ENCODE data around the gene FAIM2. TPM values are rescaled to one million over a fixed set of nuclear protein-coding genes. Genes with fewer than 3 reads are reported as not detected.

The FAIM2 gene
- total RNA-seq, 1 donor from 2014 or later, result 0.47 TPM

DNA sequence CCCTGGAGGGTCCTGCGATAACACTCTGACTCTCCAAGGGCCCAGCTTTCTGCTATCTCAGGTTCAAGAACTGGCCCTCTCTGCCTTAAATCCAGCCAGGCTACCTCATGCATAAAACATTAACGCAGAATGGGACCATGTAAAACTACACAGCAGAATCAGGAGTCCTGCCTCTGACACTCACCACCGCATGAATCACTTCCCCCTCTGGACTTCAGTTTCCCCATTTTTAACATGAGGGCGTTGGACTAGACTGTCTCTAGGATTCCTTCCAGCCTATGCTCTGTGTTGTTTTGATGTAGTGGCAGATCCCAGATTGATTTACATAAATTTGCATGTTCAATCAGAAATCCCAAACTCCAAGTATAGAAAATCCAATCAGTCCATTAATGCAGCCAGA is 78.8 kb downstream of the FAIM2 start:
- peak overlapping the region; percentile 39 for H3K4me3 Mint-ChIP-seq (ENCODE audit: unreplicated experiment)
- peak overlapping the region; percentile 80 for H3K27ac Mint-ChIP-seq (ENCODE audit: unreplicated experiment)
- H3K4me1 Mint-ChIP-seq (ENCODE audit: low read depth), result peaks cover 57% of the 10 kb centered on the region
- DNase-seq (ENCODE audit: low spot score), result no peak
- peaks cover 2% of the 10 kb centered on the region for H3K36me3 Mint-ChIP-seq (ENCODE audit: low read depth)
- no peaks in the 10 kb centered on the region for H3K27me3 Mint-ChIP-seq (ENCODE audit: low read depth)
- H3K9me3 Mint-ChIP-seq (ENCODE audit: low read depth), result no peaks in the 10 kb centered on the region
- TF ChIP-seq, protein P1, sequence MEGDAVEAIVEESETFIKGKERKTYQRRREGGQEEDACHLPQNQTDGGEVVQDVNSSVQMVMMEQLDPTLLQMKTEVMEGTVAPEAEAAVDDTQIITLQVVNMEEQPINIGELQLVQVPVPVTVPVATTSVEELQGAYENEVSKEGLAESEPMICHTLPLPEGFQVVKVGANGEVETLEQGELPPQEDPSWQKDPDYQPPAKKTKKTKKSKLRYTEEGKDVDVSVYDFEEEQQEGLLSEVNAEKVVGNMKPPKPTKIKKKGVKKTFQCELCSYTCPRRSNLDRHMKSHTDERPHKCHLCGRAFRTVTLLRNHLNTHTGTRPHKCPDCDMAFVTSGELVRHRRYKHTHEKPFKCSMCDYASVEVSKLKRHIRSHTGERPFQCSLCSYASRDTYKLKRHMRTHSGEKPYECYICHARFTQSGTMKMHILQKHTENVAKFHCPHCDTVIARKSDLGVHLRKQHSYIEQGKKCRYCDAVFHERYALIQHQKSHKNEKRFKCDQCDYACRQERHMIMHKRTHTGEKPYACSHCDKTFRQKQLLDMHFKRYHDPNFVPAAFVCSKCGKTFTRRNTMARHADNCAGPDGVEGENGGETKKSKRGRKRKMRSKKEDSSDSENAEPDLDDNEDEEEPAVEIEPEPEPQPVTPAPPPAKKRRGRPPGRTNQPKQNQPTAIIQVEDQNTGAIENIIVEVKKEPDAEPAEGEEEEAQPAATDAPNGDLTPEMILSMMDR (IDR thresholded peaks at IDR 0.05), result no peak

DNA sequence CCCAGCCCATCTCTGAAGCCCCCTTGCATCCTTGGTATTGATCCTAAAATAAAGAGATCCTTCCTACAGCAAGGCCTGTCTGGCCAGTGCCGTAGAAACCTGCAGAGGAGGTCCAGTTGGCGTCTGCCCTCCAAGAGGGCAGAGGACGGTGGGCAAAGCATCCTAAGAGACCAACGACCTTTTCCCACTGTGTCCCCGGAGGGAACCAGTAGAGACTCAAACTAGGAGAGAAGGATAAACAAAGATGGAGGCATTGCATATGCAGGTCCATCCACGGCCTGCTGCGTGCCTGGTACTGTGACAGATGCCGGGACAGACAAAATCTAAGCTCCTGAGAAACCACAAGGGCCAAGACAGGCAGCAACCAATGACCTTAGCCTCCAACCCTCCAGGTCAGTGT is 79.3 kb downstream of the FAIM2 start:
- Mint-ChIP-seq H3K4me3 (ENCODE audit: unreplicated experiment) (no peak overlapping the region), H3K4me1 (ENCODE audit: low read depth) (peaks cover 60% of the 10 kb centered on the region), H3K27me3 (ENCODE audit: low read depth) (no peaks in the 10 kb centered on the region), H3K27ac (ENCODE audit: unreplicated experiment) (peak overlapping the region; percentile 32), H3K36me3 (ENCODE audit: low read depth) (peaks cover 2% of the 10 kb centered on the region), H3K9me3 (ENCODE audit: low read depth) (no peaks in the 10 kb centered on the region)
- TF ChIP-seq, protein P1 (IDR thresholded peaks at IDR 0.05), result no peak
- no peak for DNase-seq (ENCODE audit: low spot score)

DNA sequence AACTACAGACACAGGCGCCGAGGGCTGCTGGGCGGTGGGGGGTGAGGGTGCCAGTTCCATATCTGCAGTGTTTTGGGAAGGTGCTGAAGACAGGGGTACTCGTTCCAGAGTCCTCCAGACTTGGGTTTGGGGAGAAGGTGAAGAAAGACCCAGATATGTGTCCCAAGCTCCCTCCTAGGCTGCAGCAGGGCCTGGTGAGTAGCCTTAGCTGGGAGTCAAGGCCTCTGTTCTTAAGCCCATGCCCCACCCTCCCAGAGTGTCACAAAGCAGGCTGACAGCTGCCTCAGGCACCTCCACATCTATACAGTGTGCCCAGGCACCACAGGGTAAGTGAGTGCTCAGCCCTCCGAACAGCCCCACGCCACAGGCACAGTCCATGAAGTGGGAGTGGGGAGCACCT is 79.7 kb downstream of the FAIM2 start:
- peaks cover 58% of the 10 kb centered on the region for H3K4me1 Mint-ChIP-seq (ENCODE audit: low read depth)

DNA sequence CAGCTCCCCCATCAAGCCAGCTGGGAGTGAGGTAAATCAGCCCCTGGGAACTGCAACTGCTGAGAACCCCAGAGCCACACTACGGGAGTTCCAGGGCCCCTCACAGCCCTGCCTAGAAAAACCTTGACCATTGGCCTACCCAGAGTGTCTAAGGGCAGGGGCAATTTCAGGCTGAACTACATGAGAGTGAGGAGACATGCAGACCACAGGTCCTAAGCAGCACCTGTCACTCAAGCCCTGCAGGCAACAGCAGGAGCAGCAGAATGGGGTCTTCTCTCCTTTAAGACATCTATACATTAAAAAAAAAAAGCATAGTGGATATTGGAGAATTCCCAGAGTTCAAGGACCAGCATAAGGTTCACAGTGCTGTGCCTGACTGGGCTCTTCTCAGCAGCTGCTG is 80.3 kb downstream of the FAIM2 start:
- H3K36me3 Mint-ChIP-seq (ENCODE audit: low read depth), result peaks cover 2% of the 10 kb centered on the region
- TF ChIP-seq, protein P1 (IDR thresholded peaks at IDR 0.05), result no peak
- no peak for DNase-seq (ENCODE audit: low spot score)
- H3K4me3 Mint-ChIP-seq (ENCODE audit: unreplicated experiment), result no peak overlapping the region
- no peaks in the 10 kb centered on the region for H3K9me3 Mint-ChIP-seq (ENCODE audit: low read depth)
- peaks cover 52% of the 10 kb centered on the region for H3K4me1 Mint-ChIP-seq (ENCODE audit: low read depth)
- H3K27ac Mint-ChIP-seq (ENCODE audit: unreplicated experiment), result no peak overlapping the region
- H3K27me3 Mint-ChIP-seq (ENCODE audit: low read depth), result no peaks in the 10 kb centered on the region

More for the DNA sequence above, 79.7 kb downstream of the FAIM2 start:
- Mint-ChIP-seq H3K36me3 (ENCODE audit: low read depth) (peaks cover 2% of the 10 kb centered on the region), H3K9me3 (ENCODE audit: low read depth) (no peaks in the 10 kb centered on the region), H3K4me3 (ENCODE audit: unreplicated experiment) (no peak overlapping the region), H3K27me3 (ENCODE audit: low read depth) (no peaks in the 10 kb centered on the region), H3K27ac (ENCODE audit: unreplicated experiment) (peak overlapping the region; percentile 32)
- no peak for DNase-seq (ENCODE audit: low spot score)
- TF ChIP-seq, protein P1 (IDR thresholded peaks at IDR 0.05), result no peak

DNA sequence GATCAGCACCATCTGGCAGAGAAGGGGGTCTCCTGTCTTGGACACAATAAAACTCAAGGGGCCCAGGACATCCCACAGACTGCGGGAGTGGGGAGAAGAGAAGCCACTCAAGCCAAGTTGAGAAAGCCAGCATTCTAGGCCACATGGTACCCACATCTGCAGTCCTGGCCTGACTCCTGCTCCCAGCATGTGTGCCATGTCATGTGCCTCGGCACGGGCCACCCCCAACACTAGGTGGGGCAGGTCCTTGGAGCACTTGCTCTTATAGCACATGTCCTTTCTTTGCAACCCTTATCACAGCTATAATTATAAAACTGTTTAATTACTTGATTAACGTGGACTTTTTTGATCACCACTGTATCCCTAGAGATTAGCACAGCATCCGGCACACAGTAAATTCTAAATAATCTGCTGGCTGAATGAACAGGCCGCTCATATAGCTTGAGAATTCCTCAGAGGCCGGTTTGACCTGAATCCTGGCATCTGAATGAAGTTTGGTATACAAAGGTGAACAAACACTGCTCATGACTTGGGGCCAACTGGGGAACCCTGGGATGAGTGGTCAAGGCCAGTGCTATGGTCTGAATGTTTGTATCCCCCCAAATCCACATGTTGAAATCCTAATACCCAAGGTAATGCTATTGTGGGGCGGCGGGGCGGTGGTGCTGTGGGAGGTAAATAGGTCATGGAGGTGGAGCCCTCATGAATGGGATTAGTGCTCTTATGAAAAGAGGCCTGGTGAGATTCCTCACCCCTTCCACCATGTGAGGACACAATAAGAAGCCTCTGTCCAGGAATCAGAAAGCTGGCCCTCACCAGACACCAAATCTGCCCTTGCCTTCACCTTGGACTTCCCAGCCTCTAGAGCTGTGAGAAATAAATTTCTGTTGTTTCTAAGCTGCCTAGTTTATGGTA is 82.1 kb downstream of the FAIM2 start:
- Mint-ChIP-seq H3K4me1 (ENCODE audit: low read depth) (peaks cover 46% of the 10 kb centered on the region), H3K36me3 (ENCODE audit: low read depth) (peaks cover 7% of the 10 kb centered on the region), H3K27ac (ENCODE audit: unreplicated experiment) (peak overlapping the region; percentile 49), H3K4me3 (ENCODE audit: unreplicated experiment) (no peak overlapping the region), H3K9me3 (ENCODE audit: low read depth) (no peaks in the 10 kb centered on the region), H3K27me3 (ENCODE audit: low read depth) (no peaks in the 10 kb centered on the region)
- no peak for DNase-seq (ENCODE audit: low spot score)
- TF ChIP-seq, protein P1 (IDR thresholded peaks at IDR 0.05), result no peak

All from chondrocyte (in vitro differentiated cells).